Ishikawa (cell line): ENCODE results near the gene AP4E1.

ENCODE experiments used
- CEBPB ChIP-seq: IDR thresholded peaks from 2 replicates; pipeline ENCODE4 v1.6.1; 2012
- CREB1 ChIP-seq: IDR thresholded peaks from 2 replicates; pipeline ENCODE4 v1.6.1; 2012; ENCODE audit warnings: low read depth
- EGR1 ChIP-seq: IDR thresholded peaks from 2 replicates; pipeline ENCODE4 v1.6.1; 2012
- EP300 ChIP-seq: IDR thresholded peaks from 2 replicates; pipeline ENCODE4 v1.6.1; 2012; ENCODE audit warnings: borderline replicate concordance
- FOXM1 ChIP-seq: IDR thresholded peaks from 2 replicates; pipeline ENCODE4 v1.6.1; 2012; ENCODE audit warnings: low read depth, borderline replicate concordance
- RAD21 ChIP-seq: IDR thresholded peaks from 2 replicates; pipeline ENCODE4 v1.6.1; 2012; ENCODE audit warnings: low read depth
- TAF1 ChIP-seq: IDR thresholded peaks from 2 replicates; pipeline ENCODE4 v1.6.1; 2012; ENCODE audit warnings: low read depth, mild to moderate bottlenecking
- TCF12 ChIP-seq: IDR thresholded peaks from 2 replicates; pipeline ENCODE4 v1.6.1; 2012; ENCODE audit warnings: low read depth
- TEAD4 ChIP-seq: IDR thresholded peaks from 2 replicates; pipeline ENCODE4 v1.6.1; 2012
- YY1 ChIP-seq: IDR thresholded peaks from 2 replicates; pipeline ENCODE4 v1.6.1; 2012; ENCODE audit warnings: low read depth
- TF ChIP-seq, protein P1 (sequence below): IDR thresholded peaks from 2 replicates; pipeline ENCODE4 v1.6.1; 2012
- TF ChIP-seq, protein P2 (sequence below): IDR thresholded peaks from 2 replicates; pipeline ENCODE4 v1.6.1; 2012
- TF ChIP-seq, protein P3 (sequence below): IDR thresholded peaks from 2 replicates; pipeline ENCODE4 v1.6.1; 2012; ENCODE audit warnings: low read depth, mild to moderate bottlenecking

AP4E1 gene

DNA sequence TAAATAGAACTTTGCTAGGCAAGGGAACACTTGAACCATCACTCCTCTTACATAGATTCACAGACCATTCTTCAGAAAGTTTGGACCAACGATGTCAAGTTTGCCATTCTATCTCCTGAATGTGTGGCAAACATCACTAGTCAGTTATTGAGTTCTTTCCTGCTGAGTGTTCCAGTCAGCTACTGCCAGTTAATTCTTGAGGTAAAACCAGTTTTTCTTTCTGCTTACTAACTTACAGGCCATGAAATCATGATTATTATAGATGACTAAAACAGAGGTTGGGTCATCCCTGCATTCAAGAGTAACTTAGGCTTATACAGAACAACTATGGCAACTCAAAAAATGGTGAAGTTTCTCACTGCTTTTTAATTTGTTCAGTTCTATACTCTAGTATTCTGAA is 88.2 kb downstream of the AP4E1 start:
- no peak for TF ChIP-seq CEBPB
- TF ChIP-seq EGR1, result no peak
- TF ChIP-seq, protein P1, sequence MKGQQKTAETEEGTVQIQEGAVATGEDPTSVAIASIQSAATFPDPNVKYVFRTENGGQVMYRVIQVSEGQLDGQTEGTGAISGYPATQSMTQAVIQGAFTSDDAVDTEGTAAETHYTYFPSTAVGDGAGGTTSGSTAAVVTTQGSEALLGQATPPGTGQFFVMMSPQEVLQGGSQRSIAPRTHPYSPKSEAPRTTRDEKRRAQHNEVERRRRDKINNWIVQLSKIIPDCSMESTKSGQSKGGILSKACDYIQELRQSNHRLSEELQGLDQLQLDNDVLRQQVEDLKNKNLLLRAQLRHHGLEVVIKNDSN, result no peak

DNA sequence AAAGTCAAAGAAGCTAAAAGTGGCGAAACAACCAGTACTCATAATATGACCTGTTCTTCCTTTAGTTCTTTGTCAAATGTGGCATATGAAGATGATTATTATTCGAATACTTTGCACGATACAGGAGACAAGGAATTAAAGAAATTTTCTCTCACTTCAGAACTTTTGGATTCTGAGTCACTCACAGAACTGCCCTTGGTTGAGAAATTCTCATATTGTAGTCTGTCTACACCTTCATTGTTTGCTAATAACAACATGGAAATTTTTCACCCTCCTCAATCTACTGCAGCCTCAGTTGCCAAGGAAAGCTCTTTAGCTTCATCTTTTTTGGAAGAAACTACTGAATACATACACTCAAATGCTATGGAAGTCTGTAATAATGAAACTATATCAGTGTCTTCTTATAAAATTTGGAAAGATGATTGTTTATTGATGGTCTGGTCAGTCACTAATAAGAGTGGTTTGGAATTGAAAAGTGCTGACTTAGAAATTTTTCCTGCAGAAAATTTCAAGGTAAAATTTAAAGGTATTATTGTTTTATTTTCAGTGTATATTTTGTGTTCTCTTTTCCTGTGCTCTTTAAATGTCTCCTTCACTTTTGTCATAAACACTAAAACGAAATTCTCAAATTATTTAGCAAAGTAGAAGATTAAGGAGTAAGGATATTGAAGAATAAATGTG is 89.0 kb downstream of the AP4E1 start:
- TF ChIP-seq TEAD4 (no peak), TAF1 (no peak), FOXM1 (no peak), TCF12 (no peak), EGR1 (no peak), CREB1 (no peak)
- TF ChIP-seq, protein P2, sequence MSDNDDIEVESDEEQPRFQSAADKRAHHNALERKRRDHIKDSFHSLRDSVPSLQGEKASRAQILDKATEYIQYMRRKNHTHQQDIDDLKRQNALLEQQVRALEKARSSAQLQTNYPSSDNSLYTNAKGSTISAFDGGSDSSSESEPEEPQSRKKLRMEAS, result no peak
- TF ChIP-seq, protein P3, sequence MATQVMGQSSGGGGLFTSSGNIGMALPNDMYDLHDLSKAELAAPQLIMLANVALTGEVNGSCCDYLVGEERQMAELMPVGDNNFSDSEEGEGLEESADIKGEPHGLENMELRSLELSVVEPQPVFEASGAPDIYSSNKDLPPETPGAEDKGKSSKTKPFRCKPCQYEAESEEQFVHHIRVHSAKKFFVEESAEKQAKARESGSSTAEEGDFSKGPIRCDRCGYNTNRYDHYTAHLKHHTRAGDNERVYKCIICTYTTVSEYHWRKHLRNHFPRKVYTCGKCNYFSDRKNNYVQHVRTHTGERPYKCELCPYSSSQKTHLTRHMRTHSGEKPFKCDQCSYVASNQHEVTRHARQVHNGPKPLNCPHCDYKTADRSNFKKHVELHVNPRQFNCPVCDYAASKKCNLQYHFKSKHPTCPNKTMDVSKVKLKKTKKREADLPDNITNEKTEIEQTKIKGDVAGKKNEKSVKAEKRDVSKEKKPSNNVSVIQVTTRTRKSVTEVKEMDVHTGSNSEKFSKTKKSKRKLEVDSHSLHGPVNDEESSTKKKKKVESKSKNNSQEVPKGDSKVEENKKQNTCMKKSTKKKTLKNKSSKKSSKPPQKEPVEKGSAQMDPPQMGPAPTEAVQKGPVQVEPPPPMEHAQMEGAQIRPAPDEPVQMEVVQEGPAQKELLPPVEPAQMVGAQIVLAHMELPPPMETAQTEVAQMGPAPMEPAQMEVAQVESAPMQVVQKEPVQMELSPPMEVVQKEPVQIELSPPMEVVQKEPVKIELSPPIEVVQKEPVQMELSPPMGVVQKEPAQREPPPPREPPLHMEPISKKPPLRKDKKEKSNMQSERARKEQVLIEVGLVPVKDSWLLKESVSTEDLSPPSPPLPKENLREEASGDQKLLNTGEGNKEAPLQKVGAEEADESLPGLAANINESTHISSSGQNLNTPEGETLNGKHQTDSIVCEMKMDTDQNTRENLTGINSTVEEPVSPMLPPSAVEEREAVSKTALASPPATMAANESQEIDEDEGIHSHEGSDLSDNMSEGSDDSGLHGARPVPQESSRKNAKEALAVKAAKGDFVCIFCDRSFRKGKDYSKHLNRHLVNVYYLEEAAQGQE, result no peak

DNA sequence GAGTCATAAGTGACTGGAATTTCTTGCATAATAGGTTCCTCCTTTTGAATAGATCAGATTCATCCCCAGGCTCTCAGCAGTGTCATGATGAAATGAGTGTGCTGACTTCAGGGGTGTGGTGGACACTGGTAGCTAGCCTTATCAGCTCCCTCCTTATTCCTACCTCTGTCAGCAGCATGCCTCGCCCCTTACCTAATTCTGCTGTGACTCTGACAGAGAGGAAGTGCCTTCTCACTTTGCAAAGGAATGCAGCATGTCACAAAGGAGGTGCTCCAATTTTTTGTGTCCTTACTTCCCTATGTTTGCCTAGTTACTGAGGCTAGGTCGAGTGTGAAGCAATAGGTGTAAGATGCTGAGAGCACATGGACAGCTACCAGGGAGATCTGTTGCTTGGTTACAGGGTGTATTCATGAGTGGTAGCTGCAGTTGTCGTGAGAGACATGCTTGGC is 95.6 kb downstream of the AP4E1 start:
- TF ChIP-seq TEAD4, result no peak

DNA sequence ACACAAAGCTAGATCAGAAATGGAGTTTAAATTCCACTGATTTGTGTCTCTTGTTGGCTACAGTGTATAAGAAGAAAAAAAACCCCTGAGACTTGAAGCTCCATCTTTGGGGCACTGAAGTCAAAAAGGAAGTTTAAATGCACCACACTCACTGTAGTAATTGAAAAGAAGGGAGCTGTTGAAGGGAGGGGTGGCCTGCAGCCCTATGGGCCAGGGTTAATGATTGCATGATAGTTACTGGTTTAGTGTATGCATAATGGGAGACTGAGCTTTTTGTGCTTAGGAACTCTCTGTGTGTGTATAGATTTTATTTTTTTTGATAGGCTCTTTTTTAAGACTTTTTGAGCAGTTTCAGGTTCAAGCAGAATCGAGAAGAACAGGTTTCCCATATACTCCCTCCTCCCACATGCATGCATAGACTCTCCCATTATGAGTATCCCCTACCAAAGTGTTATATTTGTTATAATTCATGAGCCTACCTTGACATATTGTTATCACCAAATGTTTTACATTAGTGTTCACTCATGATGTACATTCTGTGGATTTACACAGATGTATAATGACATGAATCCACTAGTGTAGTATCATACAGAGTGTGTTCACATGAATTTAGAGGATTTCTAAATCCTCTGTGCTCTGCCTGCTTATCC is 98.0 kb downstream of the AP4E1 start:
- TF ChIP-seq, protein P3, result no peak
- no peak for TF ChIP-seq TEAD4
- TF ChIP-seq, protein P1, result no peak
- no peak for TF ChIP-seq YY1
- no peak for TF ChIP-seq TAF1
- TF ChIP-seq FOXM1, result no peak
- no peak for TF ChIP-seq EGR1
- no peak for TF ChIP-seq EP300
- no peak for TF ChIP-seq TCF12

DNA sequence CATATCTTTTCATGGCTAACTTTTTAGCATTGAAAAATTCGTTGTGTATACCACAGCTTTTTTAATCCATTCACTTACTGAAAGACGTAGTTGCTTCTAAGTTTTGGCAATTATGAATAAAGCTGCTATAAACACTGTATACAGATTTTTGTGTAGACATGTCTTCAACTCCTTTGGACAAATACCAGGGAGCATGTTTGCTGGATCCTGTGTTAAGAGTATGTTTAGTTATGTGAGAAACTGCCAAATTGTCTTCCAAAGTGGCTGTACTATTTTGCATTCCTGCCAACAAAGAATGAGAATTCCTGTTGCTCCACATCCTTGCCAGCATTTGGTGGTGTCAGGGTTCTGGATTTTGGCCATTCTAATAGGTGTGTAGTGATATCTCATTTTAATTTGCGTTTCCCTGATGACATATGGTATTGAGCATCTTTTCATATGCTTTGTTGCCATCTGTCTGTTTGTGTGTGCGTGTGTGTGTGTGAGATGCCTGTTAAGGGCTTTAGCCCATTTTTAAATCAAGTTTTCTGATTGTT is 98.7 kb downstream of the AP4E1 start:
- TF ChIP-seq, protein P1, result no peak
- TF ChIP-seq CREB1 (no peak), RAD21 (no peak), FOXM1 (no peak), EGR1 (no peak), TEAD4 (no peak), TCF12 (no peak)
- TF ChIP-seq, protein P3, result no peak
- TF ChIP-seq, protein P2, result no peak
